GM12891 (cell line): Measurements from ENCODE around the gene TMED7.

ENCODE experiments used
- PAX5 ChIP-seq: IDR thresholded peaks from 2 replicates; pipeline ENCODE4 v1.6.1; 2011; ENCODE audit warnings: low read length, moderate library complexity, mild to moderate bottlenecking; ENCODE audit not compliant: insufficient read depth, severe bottlenecking
- POLR2A ChIP-seq: IDR thresholded peaks from 2 replicates; pipeline ENCODE4 v1.6.1; 2011; ENCODE audit warnings: low read depth, low read length, control low read depth
- POLR2AphosphoS5 ChIP-seq: IDR thresholded peaks from 2 replicates; pipeline ENCODE4 v1.6.1; 2011; ENCODE audit warnings: low read depth, low read length, control low read depth
- POU2F2 ChIP-seq: IDR thresholded peaks from 2 replicates; pipeline ENCODE4 v1.6.1; 2011; ENCODE audit warnings: low read depth, mild to moderate bottlenecking, control low read depth, low read length, moderate library complexity
- SPI1 ChIP-seq: IDR thresholded peaks from 2 replicates; pipeline ENCODE4 v1.6.1; 2011; ENCODE audit warnings: low read depth, low read length, control low read depth
- TAF1 ChIP-seq: IDR thresholded peaks from 2 replicates; pipeline ENCODE4 v1.6.1; 2011; ENCODE audit warnings: low read depth, low read length, control low read depth

DNA sequence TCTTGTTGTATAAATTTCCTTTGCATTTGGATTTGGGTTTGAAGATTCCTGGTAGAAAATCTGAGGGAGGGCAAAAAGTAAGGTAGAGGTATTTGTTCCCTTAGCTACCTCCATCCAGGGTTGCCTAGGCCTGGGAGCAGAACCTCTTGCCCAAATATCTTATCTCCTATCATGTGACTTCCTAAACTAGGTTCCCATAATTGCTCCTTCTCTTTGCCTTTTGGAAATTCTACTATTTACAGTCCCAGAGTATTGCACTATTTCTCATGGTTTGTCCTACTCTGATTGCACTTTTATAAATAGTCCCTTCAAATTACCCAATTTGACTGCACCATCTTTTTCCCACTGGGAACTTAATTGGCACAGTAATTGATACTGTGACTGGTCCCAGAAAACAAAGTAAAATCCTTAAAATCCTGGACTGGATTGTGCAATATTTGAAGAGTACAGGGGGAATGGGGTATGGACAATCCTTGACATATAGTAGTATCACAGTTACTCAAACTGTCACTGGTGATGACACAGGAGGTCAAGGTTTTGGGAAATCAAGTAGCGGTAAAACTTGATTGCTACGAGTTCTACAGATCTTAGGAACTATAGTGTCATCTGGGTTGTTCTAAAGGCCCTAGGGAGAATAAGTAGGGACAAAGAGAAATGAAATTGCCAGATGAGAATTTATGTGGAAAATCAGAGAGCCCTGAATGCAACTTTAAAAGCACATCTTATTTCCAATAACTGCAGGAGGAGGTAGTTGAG, 31.5 kb upstream of the TMED7 start:
- TF ChIP-seq POLR2A (no peak), POLR2AphosphoS5 (no peak), TAF1 (no peak), SPI1 (no peak), POU2F2 (no peak), PAX5 (no peak)
